ENCODE measurements around the gene AASDHPPT. TPM values are rescaled to one million over a fixed set of nuclear protein-coding genes. Genes with fewer than 3 reads are reported as not detected.
"Not testable (repeated sequence)": the region's sequence is repeated elsewhere in the genome, so short reads cannot be mapped to it uniquely, and the experiment has no call there.

AASDHPPT gene, protein sequence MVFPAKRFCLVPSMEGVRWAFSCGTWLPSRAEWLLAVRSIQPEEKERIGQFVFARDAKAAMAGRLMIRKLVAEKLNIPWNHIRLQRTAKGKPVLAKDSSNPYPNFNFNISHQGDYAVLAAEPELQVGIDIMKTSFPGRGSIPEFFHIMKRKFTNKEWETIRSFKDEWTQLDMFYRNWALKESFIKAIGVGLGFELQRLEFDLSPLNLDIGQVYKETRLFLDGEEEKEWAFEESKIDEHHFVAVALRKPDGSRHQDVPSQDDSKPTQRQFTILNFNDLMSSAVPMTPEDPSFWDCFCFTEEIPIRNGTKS
- polyA plus RNA-seq (2012; ENCODE audit: insufficient read depth, insufficient read length), result 51.6 TPM

DNA sequence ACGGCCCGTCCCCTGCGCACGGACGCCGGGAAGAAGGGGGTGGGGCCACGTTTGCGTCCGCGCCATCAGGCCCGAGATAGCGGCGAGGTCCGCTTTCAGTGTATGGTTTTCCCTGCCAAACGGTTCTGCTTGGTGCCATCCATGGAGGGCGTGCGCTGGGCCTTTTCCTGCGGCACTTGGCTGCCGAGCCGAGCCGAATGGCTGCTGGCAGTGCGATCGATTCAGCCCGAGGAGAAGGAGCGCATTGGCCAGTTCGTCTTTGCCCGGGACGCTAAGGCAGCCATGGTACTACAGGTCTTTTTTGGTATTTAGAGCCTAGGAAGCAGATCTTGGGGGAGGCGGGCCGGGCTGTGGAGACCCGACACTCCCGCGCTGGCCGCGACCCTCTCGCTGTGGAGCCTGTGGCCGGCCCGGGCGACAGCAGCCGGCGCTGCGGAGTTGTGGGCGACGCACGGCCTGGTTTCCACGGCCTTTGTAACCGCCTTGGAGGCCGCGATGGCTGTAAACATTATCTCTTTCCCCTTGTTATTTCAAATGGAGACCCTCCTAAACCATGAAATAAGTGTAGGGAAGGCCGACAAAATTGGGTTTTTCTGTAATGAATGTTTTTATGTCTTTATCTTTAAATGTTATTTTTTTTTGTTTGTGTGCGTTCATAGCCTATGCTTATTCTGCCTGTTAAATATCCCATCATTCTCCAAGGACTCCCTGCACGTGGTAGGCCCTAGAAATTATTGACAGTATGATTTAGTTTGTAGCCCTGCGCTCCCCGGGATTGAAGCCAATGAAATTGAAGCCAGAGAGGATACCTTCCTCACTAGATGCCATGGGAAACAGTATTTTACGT is at the start of gene AASDHPPT:
TSS of gene AASDHPPT (plus strand) at position 54 of the 847 bp plus-strand sequence. CDS start at position 103, 49 bp downstream.
- H3K4me3 ChIP-seq (ENCODE audit: low read length), result peak within 1 kb of the TSS; percentile 90
- DNase-seq (ENCODE audit: low read depth, low spot score), result peak; percentile 15

DNA sequence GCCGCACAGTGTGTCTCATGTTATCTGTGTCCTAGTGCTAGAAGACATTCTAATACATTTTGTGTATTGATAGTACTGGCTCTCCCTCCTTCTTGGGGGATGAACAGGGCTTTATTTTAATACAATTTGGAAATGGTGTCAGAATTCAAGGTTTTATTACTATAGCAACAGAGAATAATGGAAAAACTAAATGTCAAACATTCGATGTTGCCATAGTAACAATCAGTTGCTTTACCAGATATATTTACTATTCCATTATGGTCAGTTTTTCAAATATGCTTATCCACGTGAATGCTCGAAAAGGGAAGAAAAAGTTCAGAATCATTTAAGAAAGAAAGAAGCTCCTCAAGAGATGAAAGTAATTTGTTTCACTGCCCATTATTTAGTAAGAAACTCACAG is 46.9 kb upstream of the AASDHPPT start:
- no peak for DNase-seq (ENCODE audit: low read depth, low spot score)
- H3K4me3 ChIP-seq (ENCODE audit: low read length), result no peak overlapping the region

DNA sequence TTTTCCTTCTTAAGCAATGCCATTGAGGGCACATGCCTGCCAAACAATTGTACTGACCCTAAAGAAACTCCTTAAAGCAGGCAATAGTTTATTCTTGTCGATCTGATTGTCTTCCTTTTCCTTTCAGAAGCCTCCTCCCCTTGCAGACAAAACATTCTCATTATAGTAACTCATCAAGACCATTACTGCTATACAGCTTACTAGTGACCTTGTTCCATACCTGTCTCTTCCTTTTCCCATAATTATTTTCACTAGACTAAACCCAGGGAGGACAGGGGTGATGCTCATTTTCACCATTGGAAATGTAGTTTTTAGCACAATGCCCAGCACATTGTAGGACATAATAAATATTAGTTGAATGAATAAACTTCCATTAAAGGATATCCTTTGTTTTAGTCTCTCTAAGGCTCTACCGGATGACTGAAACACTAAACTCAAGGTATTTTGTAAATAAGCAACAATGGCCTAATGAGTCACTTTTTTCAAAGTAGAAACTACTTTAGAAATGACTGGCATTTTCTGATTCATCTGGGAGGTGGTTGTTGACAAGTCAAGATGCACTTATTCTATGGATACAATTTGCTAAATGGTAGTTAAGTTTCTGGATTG is 46.2 kb upstream of the AASDHPPT start:
- no peak for DNase-seq (ENCODE audit: low read depth, low spot score)
- no peak overlapping the region for H3K4me3 ChIP-seq (ENCODE audit: low read length)

DNA sequence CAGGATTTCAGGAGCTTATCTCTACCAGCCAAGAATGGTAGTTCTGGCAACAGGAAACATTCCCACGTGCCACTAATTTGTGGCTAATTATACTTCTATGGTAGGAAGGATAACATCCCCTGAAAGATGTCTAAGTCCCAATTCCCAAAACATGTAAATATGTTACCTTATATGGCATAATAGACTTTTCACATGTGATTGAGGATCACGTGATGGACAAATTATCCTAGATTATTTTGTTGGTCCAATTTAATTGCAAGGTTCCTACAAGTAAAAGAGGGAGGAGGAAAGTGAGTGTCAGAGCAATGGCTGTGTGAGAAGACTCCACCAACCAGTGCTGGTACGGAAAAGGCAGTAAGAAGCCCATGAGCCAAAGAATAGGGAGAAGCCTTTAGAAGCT is 45.5 kb upstream of the AASDHPPT start:
- no peak for DNase-seq (ENCODE audit: low read depth, low spot score)
- H3K4me3 ChIP-seq (ENCODE audit: low read length), result no peak overlapping the region

DNA sequence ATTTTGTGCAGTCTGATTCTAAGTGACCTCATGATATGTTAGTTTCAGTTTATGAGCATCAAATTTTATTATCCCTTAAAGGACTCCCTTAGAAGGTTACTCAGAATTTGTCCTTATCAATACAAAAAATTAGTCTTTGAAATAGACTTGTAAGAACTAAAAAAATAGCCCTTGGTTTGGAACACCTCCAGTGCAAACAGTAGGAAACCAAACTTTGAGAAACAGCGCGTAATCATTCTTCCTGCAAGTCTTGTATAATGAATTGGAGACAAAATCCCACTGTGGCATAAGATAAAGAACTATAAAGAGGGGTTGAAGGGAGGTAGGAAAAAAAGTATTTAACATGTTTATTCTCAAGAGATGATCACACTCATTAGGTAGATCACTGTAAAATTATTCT is 44.6 kb upstream of the AASDHPPT start:
- DNase-seq (ENCODE audit: low read depth, low spot score), result no peak
- no peak overlapping the region for H3K4me3 ChIP-seq (ENCODE audit: low read length)

DNA sequence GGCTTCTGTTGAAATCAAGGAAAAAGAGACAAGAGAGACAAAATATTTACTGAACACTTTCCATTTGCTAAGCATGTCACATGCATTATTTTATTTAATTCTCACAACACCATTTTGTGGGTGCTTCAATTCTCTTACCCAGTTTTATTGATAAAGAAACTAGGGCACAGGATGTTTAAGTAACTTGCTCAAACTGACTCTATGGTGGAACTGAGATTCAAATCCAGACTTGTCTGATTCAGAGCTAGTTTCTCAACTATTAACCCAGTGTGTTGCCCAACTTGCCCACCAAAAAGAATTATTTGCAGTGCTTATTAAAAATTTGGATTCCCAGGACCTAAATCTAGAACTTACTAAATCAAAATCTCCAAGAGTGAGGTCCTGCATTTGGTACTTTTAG is 33.9 kb upstream of the AASDHPPT start:
- no peak for DNase-seq (ENCODE audit: low read depth, low spot score)

DNA sequence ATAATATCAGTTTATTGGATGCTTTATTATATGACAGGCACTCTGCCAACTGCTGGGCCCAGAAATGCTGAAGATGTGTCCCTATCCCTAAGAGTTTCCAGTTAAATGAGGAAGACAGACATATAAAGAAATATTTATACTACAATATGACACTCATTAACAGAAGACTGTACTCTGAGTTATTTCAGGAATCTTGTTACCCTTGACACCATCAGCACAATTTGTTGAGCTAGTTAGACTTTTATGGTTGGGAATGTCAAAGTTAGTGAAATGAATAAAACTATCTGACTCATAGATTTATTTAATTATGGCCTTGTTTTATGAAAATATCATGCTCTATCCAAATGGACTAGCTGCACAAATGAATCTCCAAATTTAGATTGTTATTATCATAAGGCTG is 29.8 kb upstream of the AASDHPPT start:
- DNase-seq (ENCODE audit: low read depth, low spot score), result no peak
- no peak overlapping the region for H3K4me3 ChIP-seq (ENCODE audit: low read length)

More for the DNA sequence above, 33.9 kb upstream of the AASDHPPT start:
- H3K4me3 ChIP-seq (ENCODE audit: low read length), result no peak overlapping the region

DNA sequence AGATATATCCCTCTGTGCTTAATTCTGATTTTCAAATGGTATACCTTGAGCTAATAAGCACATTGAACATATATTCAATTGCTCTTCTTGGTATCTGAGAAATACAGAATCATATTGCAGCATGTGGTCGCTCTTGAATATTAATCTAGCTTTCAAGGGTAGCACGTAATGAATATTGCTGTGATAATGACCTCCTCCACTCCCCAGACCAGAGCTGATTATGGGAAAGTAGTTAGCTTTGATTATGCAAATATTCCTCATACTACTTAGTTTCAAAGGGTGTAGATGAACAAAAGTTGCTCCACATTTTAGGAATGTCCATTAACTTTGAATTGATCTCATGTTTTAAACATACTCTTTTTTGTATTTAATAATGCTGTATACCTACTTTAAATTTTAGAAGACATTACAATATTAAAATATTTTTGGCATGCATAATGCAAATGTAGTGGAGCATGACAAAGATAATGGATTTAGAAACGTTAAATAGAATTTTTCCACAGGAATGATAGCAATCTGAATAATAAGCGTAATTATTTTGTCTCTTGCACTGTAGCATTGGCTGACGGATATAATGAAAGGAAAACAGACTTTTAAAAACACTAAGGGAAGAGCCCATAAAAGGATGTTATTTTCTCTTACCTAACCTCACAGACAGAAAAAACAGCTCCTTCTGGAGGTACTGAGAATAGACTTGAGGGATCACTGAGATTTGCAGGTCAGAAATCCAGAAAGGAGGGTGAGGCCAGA is 27.6 kb upstream of the AASDHPPT start:
- no peak overlapping the region for H3K4me3 ChIP-seq (ENCODE audit: low read length)
- no peak for DNase-seq (ENCODE audit: low read depth, low spot score)

DNA sequence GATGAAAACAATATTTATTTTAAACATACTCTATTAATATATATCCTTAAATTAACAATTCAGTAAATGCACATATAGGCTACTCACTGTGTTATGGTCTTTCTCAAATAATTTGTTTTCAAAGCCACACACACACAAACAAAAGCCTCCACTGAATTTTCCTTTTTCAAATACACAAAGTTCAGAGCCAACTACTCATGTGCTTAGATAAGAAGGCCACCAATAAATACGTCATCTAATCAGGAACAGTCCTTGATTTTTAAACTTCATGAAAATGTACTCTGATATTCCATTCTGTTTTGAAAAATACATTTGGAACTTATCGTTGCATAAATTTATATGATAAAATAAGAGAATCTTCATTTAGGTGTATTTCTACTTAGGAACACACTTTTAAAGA is 26.4 kb upstream of the AASDHPPT start:
- H3K4me3 ChIP-seq (ENCODE audit: low read length), result no peak overlapping the region
- no peak for DNase-seq (ENCODE audit: low read depth, low spot score)

GRCh38 chr11:106058377-106058776 is 19.1 kb upstream of the AASDHPPT start:
- H3K4me3 ChIP-seq (ENCODE audit: low read length); DNase-seq (ENCODE audit: low read depth, low spot score): not testable (repeated sequence)

DNA sequence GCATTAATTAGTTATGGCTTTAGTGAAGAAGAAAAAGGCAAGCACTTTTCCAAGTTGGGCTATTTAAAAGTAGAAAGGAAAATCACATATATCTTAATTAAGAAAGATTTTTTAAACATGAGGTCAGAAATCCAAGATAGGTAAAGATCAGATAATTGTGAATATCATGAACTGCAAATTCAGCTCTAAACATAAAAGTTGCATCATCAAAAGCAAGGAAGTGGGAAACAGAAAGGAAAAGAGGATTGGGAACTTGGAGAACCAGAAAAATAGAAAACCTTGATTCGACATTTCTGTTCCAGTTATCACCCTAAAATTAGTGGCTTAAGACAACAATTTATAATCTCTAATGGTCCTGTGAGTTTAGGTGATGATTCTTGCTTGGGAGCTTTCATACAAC is 17.8 kb upstream of the AASDHPPT start:
- DNase-seq (ENCODE audit: low read depth, low spot score), result no peak
- H3K4me3 ChIP-seq (ENCODE audit: low read length), result no peak overlapping the region

DNA sequence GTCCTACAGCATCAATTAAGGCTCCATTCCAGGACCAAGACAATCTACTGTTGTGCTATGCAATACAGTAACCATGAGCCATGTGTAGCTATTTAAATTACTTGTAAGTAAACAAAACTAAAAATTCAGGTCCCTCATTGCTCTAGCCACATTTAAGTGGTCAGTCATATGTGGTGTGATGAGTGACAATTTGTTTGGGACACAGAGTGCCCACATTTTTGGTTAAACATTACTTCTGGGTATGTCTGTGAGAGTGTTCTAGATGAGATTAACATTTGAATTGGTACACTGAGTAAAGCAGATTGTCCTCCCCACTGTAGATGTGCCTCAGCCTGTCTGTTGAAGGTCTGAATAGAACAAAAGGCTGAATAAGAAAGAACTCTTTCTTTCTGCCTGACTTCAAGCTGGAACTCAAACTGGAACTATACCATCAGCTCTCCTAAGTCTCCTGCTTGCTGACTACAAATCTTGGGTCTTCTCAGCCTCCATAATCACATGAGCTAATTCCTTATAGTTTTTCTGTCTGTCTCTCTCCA is 16.1 kb upstream of the AASDHPPT start:
- no peak for DNase-seq (ENCODE audit: low read depth, low spot score)
- H3K4me3 ChIP-seq (ENCODE audit: low read length), result no peak overlapping the region

DNA sequence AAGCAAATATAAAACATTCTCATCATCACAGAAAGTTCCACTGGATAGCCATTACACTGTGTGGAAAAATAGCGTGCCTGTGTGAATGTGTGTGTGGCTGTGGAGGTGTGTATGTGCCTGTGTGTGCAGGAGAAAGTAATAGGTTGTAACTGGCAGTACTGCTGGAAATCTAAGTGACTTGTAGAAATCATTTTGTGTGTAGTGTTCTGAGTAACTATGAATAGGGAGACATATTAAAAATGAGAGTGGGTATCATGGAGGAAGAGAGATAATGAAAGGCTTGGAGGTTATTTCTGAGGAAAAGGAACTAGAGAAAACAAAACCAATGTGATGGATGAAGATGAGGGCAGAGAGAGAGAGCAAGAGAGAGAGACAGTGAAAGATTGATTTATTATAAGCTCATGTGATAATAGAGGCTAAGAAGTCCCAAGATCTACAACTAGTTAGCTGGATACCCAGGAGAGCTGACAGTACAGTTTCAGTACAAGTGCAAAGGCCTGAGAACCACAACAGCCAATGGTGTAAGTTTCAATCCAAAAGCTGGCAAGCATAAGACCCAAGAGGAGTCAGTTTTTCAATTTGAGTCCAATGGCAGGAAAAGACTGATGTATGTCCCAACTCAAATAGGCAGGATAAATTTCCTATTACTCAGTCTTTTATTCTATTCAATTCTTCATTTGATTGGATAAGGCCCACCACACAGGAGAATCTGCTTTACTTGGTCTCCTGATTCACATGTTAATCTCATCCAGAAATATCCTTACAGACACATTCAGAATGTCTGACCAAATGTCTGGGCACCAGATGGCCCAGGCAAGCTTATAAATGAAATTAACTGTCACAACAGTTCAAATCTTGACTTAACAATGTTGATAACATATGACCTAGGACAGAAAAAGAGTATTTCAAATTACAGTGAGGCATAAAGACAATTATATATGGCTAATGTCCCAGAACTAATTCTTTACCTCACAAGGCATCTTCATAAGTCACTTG is 15.2 kb upstream of the AASDHPPT start:
- no peak for DNase-seq (ENCODE audit: low read depth, low spot score)
- H3K4me3 ChIP-seq (ENCODE audit: low read length), result no peak overlapping the region

DNA sequence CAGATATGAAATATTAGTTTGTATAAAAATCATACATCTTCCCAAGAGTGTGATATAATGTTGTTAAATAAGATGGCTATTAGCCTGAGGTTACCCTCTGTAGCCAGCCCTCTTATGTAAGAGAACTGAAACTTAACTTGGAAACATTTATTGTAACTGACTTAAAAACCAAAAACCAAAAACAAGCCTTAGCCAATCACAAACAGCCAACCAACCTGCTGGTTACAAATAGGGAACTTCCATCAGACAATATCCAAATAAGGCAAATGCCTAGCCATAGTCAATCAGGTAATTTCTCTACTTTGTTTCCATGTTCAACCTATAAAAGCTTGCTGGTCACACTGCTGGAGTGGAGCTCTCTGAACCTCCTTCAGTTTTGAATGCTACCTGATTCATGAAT is 14.5 kb upstream of the AASDHPPT start:
- no peak for DNase-seq (ENCODE audit: low read depth, low spot score)
- no peak overlapping the region for H3K4me3 ChIP-seq (ENCODE audit: low read length)

GRCh38 chr11:106070606-106071005 is 6.9 kb upstream of the AASDHPPT start:
- no peak overlapping the region for H3K4me3 ChIP-seq (ENCODE audit: low read length)
- DNase-seq (ENCODE audit: low read depth, low spot score), result no peak

DNA sequence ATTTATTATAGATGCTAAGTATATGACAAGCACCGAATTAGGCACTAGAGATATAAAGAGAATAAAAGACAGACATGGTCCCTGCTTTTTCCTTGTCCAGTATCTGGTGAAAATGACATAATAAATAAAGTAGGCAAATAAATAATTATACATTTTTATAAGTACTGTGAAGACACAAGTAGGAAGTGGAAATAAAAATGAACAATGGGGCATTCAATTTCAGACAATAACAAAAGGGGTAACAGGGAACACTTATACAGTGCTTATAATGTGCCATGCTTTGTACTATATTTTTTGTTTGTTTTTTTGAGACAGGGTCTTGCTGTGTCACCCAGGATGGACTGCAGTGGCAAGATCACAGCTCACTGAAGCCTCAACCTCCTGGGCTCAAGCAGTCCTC is 4.7 kb upstream of the AASDHPPT start:
- no peak for DNase-seq (ENCODE audit: low read depth, low spot score)

GRCh38 chr11:106076171-106076918 is 1.1 kb upstream of the AASDHPPT start:
- H3K4me3 ChIP-seq (ENCODE audit: low read length), result peak overlapping the region; percentile 89
- DNase-seq (ENCODE audit: low read depth, low spot score), result no peak

More for the DNA sequence above, 4.7 kb upstream of the AASDHPPT start:
- no peak overlapping the region for H3K4me3 ChIP-seq (ENCODE audit: low read length)
